ENCODE measurements around the gene PCDHA1.
A peak's percentile ranks its signal among the peaks of the same experiment; 100 is the strongest.

Gene PCDHA1

GRCh38 chr5:140926443-140927227, 140.7 kb downstream of the PCDHA1 start:
- peak; percentile 44 for DNase-seq

GRCh38 chr5:140927228-140927573, 141.3 kb downstream of the PCDHA1 start:
- DNase-seq = no peak

- no peak for DNase-seq
Measured at GRCh38 chr5:140934964-140935606, 149.1 kb downstream of the PCDHA1 start.

- no peak for DNase-seq
Measured at GRCh38 chr5:140946578-140946977, 160.6 kb downstream of the PCDHA1 start.

GRCh38 chr5:140951636-140952035, 165.7 kb downstream of the PCDHA1 start:
- DNase-seq = no peak

GRCh38 chr5:140953234-140953633, 167.3 kb downstream of the PCDHA1 start:
- no peak for DNase-seq

GRCh38 chr5:140962190-140962589, 176.2 kb downstream of the PCDHA1 start:
- no peak for DNase-seq

GRCh38 chr5:140964356-140964755, 178.4 kb downstream of the PCDHA1 start:
- DNase-seq = no peak

GRCh38 chr5:140965905-140966292, 180.0 kb downstream of the PCDHA1 start:
- DNase-seq = no peak

- peak; percentile 6 for DNase-seq
Measured at GRCh38 chr5:140966293-140967225, 180.6 kb downstream of the PCDHA1 start, which contains the start of gene PCDHAC2. Gene PCDHAC2, plus strand, starts transcription at chr5:140966476. Its CDS starts 291 bp downstream, at chr5:140966767.

- DNase-seq = no peak
Measured at GRCh38 chr5:140967226-140967893, 181.4 kb downstream of the PCDHA1 start.

GRCh38 chr5:140969880-140970279, 183.9 kb downstream of the PCDHA1 start:
- no peak for DNase-seq

GRCh38 chr5:140973550-140973949, 187.6 kb downstream of the PCDHA1 start:
- no peak for DNase-seq

GRCh38 chr5:140977003-140977402, 191.1 kb downstream of the PCDHA1 start:
- no peak for DNase-seq

- no peak for DNase-seq
Measured at GRCh38 chr5:140978260-140978659, 192.3 kb downstream of the PCDHA1 start.

- no peak for DNase-seq
Measured at GRCh38 chr5:140978983-140979382, 193.0 kb downstream of the PCDHA1 start.

GRCh38 chr5:140982083-140982716, 196.3 kb downstream of the PCDHA1 start:
- DNase-seq = no peak

- DNase-seq = no peak
Measured at GRCh38 chr5:140986117-140986521, 200.2 kb downstream of the PCDHA1 start.

GRCh38 chr5:140988100-140988499, 202.2 kb downstream of the PCDHA1 start:
- DNase-seq = no peak

- no peak for DNase-seq
Measured at GRCh38 chr5:140988608-140989007, 202.7 kb downstream of the PCDHA1 start.

GRCh38 chr5:140989254-140990020, 203.5 kb downstream of the PCDHA1 start:
- DNase-seq = no peak

All from hematopoietic multipotent progenitor cell treated with erythropoietin and hydrocortisone succinate and interleukin-3 and kit ligand, for 4 days (in vitro differentiated cells).